GM19468 (cell line): ENCODE measurements around the gene NHLRC2.
A peak's percentile ranks its signal among the peaks of the same experiment; 100 is the strongest.

Experiments used
- ATAC-seq: cut with Tn5 transposase; IDR thresholded peaks from one replicate; pipeline ENCODE4 v1.9.1; 2021; ENCODE audit warnings: mild to moderate bottlenecking, moderate library complexity, moderate number of reproducible peaks; ENCODE audit not compliant: unreplicated experiment; ENCODE audit errors: extremely low read depth

Gene NHLRC2

GRCh38 chr10:113961182-113962031 lies 106.9 kb downstream of the NHLRC2 start:
- ATAC-seq: peak; percentile 34

GRCh38 chr10:113965077-113965476 lies 110.6 kb downstream of the NHLRC2 start:
- ATAC-seq: no peak

DNA sequence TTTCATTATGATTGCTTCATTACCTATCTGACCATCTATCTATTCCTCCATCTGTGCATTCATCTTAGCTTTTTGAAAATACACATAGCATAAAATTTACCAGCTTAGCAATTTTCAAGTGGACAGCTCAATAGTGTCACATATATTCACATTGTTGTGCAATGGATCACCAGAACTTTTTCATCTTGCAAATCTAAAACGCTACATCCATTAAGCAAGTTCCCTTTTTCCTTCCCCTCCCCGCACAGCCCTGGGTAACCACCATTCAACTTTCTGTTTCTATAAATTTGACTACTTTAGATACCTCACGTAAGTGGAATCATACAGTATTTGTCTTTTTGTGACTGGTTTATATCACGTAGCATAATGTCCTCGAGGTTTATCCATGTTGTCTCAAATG lies 111.2 kb downstream of the NHLRC2 start:
- ATAC-seq: peak; percentile 36
